Tibial artery (tissue), 4 donors: Measurements from ENCODE around the gene SPINK5.

Source experiments
- DNase-seq, 2 donors: peaks; one replicate each; pipeline ENCODE4 v3.0.0-alpha.2; 2019
- H3K27ac ChIP-seq, 2 donors: fragments of 200-600 bp; sonication (generic) in 1 of 2; 1 replicate in 1 of 2; 2 replicates in 1 of 2; pipeline ENCODE4 v1.5.1; 2018 to 2019; ENCODE audit warnings: mild to moderate bottlenecking in 1 of 2
- H3K27me3 ChIP-seq, 2 donors: fragments of 200-600 bp; sonication (generic) in 1 of 2; one replicate each; pipeline versions ENCODE4 v1.5.1 to v1.6.0; 2016 to 2019
- H3K36me3 ChIP-seq, 3 donors: fragments of 200-600 bp; sonication (generic) in 2 of 3; one replicate each; pipeline ENCODE4 v1.5.1; 2016 to 2019; ENCODE audit warnings: mild to moderate bottlenecking in 2 of 3
- H3K4me1 ChIP-seq, 4 donors: fragments of 200-600 bp; sonication (generic) in 2 of 4; 1 replicate in 3 of 4; 2 replicates in 1 of 4; pipeline ENCODE4 v1.5.1; 2016 to 2019
- H3K4me3 ChIP-seq, 2 donors: fragments of 200-600 bp; sonication (generic) in 1 of 2; 1 replicate in 1 of 2; 2 replicates in 1 of 2; pipeline ENCODE4 v1.5.1; 2018 to 2019; ENCODE audit warnings: mild to moderate bottlenecking in 2 of 2
- H3K9me3 ChIP-seq, 3 donors: fragments of 200-600 bp; sonication (generic) in 1 of 3; one replicate each; pipeline ENCODE4 v1.5.1; 2016 to 2019
- intact Hi-C: fragments of 100-400 bp; cut with DNase I; formaldehyde crosslinking; loops from one replicate; pipeline ENCODE4 v1.15.0; 2023; ENCODE audit warnings: low total_unique reads
- TF ChIP-seq, protein P1 (sequence below), 2 experiments: fragments of 200-600 bp in 1 of 2; fragments of 450-650 bp in 1 of 2; IDR thresholded peaks; one replicate each; pipeline ENCODE4 v1.5.1; 2017 to 2019; ENCODE audit warnings: antibody characterized with exemption in 2 of 2, mild to moderate bottlenecking in 1 of 2, moderate library complexity in 1 of 2

Gene SPINK5

DNA sequence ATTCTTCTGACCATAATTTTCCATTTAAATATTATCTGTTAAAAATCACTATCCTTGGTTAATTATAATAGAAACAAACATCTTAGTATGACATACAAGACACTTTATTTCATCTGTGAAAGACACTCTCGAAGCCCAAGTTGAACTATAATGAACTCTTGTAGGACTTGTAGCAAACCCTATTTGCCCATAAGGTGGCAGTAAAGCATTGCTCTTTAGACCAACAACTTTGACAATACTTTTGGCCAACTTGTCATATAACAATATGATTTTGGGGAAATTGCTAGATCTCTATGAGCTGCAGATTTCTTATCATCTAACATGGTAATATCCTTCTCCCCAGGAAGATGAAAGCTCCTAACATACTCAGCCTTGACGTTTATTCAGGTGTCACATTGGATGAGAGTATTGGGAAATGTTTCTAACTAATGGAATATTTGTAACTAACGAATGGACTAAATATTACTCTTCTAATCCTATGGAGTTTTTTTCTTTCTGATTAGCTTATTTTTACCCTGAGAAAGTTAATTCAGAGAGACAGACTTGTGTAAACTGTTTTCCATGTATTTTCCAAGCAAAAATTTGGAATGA, 115.5 kb downstream of the SPINK5 start:
- Histone ChIP-seq H3K36me3 (no peaks in the 10 kb centered on the region), H3K27me3 (no peaks in the 10 kb centered on the region), H3K27ac (no peak overlapping the region), H3K9me3 (no peaks in the 10 kb centered on the region), H3K4me1 (no peaks in the 10 kb centered on the region), H3K4me3 (no peak overlapping the region)
- TF ChIP-seq, protein P1, sequence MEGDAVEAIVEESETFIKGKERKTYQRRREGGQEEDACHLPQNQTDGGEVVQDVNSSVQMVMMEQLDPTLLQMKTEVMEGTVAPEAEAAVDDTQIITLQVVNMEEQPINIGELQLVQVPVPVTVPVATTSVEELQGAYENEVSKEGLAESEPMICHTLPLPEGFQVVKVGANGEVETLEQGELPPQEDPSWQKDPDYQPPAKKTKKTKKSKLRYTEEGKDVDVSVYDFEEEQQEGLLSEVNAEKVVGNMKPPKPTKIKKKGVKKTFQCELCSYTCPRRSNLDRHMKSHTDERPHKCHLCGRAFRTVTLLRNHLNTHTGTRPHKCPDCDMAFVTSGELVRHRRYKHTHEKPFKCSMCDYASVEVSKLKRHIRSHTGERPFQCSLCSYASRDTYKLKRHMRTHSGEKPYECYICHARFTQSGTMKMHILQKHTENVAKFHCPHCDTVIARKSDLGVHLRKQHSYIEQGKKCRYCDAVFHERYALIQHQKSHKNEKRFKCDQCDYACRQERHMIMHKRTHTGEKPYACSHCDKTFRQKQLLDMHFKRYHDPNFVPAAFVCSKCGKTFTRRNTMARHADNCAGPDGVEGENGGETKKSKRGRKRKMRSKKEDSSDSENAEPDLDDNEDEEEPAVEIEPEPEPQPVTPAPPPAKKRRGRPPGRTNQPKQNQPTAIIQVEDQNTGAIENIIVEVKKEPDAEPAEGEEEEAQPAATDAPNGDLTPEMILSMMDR (IDR thresholded peaks at IDR 0.05), result peak; percentile 51 to 55
- intact Hi-C loops, result no loop called here
- no peak for DNase-seq

DNA sequence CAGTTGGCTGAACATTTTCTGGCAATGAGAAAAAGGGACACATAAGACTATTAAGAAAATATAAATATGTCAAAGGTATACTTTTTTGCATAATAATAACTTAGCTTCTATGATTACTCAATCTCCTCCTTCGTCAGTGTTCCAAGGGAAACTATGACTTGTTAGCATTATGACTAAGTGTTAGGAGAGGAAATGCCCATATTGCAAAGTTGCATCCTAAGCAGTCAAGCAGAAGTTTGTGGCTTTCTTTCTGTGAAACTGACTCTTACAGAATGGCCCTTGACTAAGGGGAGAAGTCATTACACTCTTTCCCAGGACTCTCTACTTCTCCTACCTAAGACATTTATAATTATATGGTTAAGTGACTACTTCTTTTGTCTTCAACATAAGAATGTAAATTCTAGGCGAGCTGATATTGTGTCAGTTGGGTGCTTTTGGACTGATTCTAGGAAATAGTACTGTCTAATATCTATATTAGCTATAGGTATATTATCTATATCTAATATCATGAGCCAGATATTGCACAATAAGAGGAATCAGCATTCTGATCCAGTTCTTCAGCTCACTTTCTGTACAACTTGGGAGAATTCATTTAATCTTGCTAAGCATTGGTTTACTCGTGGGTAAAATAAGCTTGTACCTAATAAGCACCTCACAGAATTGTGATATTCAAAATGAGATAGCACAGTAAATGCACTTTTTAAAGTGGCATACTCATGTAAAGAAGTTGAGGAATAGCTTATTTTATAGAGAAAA, 122.6 kb downstream of the SPINK5 start:
- intact Hi-C loops, result no loop called here
- no peak for DNase-seq
- H3K4me1 ChIP-seq, result no peaks in the 10 kb centered on the region
- no peaks in the 10 kb centered on the region for H3K27me3 ChIP-seq
- H3K27ac ChIP-seq, result no peak overlapping the region
- no peak overlapping the region for H3K4me3 ChIP-seq
- no peaks in the 10 kb centered on the region for H3K36me3 ChIP-seq
- TF ChIP-seq, protein P1 (IDR thresholded peaks at IDR 0.05), result no peak
- H3K9me3 ChIP-seq, result no peaks in the 10 kb centered on the region
